Chondrocyte (in vitro differentiated cells): ENCODE measurements around the gene BBS12. TPM values are rescaled to one million over a fixed set of nuclear protein-coding genes. Genes with fewer than 3 reads are reported as not detected.

ENCODE experiments used
- DNase-seq: peaks from one replicate; pipeline ENCODE4 v3.0.0; 2021; ENCODE audit warnings: mixed read lengths, low spot score
- H3K27ac Mint-ChIP-seq: one replicate; pipeline ENCODE4 v1.8.0; 2021; ENCODE audit warnings: mild to moderate bottlenecking, moderate library complexity, mixed read lengths; ENCODE audit not compliant: unreplicated experiment
- H3K27me3 Mint-ChIP-seq: 2 replicates; pipeline ENCODE4 v1.8.0; 2021; ENCODE audit warnings: low read depth, mixed read lengths
- H3K36me3 Mint-ChIP-seq: 2 replicates; pipeline ENCODE4 v1.8.0; 2021; ENCODE audit warnings: low read depth, mixed read lengths
- H3K4me1 Mint-ChIP-seq: 2 replicates; pipeline ENCODE4 v1.8.0; 2021; ENCODE audit warnings: low read depth, mild to moderate bottlenecking, mixed read lengths
- H3K4me3 Mint-ChIP-seq: one replicate; pipeline ENCODE4 v1.8.0; 2021; ENCODE audit warnings: mild to moderate bottlenecking, moderate library complexity, mixed read lengths; ENCODE audit not compliant: unreplicated experiment
- H3K9me3 Mint-ChIP-seq: 2 replicates; pipeline ENCODE4 v1.8.0; 2021; ENCODE audit warnings: low read depth, mixed read lengths
- total RNA-seq: library from RNA; stranded (reverse); gene quantifications from 3 replicates; pipeline ENCODE4 v1.2.1, GENCODE V29; 2021
- TF ChIP-seq, protein P1 (sequence below): fragments of 200-600 bp; sonication (generic); IDR thresholded peaks from 2 replicates; pipeline ENCODE4 v1.5.0; 2021; ENCODE audit warnings: antibody characterized with exemption, mild to moderate bottlenecking, moderate library complexity

The BBS12 gene
- total RNA-seq, 1 donor from 2014 or later, result 3.3 TPM

GRCh38 chr4:122728856-122729255, 3.6 kb upstream of the BBS12 start:
- Mint-ChIP-seq H3K4me3 (no peak overlapping the region), H3K36me3 (no peaks in the 10 kb centered on the region), H3K9me3 (no peaks in the 10 kb centered on the region), H3K4me1 (peaks cover 15% of the 10 kb centered on the region), H3K27me3 (no peaks in the 10 kb centered on the region), H3K27ac (no peak overlapping the region)
- DNase-seq, result no peak
- TF ChIP-seq, protein P1, sequence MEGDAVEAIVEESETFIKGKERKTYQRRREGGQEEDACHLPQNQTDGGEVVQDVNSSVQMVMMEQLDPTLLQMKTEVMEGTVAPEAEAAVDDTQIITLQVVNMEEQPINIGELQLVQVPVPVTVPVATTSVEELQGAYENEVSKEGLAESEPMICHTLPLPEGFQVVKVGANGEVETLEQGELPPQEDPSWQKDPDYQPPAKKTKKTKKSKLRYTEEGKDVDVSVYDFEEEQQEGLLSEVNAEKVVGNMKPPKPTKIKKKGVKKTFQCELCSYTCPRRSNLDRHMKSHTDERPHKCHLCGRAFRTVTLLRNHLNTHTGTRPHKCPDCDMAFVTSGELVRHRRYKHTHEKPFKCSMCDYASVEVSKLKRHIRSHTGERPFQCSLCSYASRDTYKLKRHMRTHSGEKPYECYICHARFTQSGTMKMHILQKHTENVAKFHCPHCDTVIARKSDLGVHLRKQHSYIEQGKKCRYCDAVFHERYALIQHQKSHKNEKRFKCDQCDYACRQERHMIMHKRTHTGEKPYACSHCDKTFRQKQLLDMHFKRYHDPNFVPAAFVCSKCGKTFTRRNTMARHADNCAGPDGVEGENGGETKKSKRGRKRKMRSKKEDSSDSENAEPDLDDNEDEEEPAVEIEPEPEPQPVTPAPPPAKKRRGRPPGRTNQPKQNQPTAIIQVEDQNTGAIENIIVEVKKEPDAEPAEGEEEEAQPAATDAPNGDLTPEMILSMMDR, result no peak

- Mint-ChIP-seq H3K27me3 (no peaks in the 10 kb centered on the region), H3K36me3 (no peaks in the 10 kb centered on the region), H3K27ac (peak overlapping the region; percentile 90), H3K9me3 (no peaks in the 10 kb centered on the region), H3K4me1 (peaks cover 15% of the 10 kb centered on the region), H3K4me3 (peak overlapping the region; percentile 96)
- DNase-seq, result no peak
- TF ChIP-seq, protein P1, result no peak
These were observed 828 bp upstream of the BBS12 start for GRCh38 chr4:122731676-122732075.

DNA sequence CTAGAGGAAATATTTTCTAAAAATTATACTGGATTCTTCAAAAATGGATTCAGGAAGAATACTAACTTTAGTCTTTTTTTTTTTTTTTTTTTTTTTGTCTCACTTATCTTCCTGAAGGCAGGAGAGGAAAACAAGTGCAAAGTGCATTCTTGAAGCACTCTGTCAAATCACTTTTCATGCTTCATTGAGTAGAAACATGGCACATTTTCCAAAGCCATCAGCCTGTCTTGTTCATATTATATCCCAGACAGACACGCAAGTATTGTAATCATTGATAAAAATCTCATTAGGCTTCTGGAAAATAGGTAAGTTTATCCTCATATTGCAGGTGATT, 1.2 kb downstream of the BBS12 start:
- peak overlapping the region; percentile 98 for H3K27ac Mint-ChIP-seq
- peaks cover 3% of the 10 kb centered on the region for H3K9me3 Mint-ChIP-seq
- TF ChIP-seq, protein P1, result no peak
- peaks cover 2% of the 10 kb centered on the region for H3K36me3 Mint-ChIP-seq
- peaks cover 16% of the 10 kb centered on the region for H3K4me1 Mint-ChIP-seq
- no peak for DNase-seq
- no peaks in the 10 kb centered on the region for H3K27me3 Mint-ChIP-seq
- peak overlapping the region; percentile 96 for H3K4me3 Mint-ChIP-seq

DNA sequence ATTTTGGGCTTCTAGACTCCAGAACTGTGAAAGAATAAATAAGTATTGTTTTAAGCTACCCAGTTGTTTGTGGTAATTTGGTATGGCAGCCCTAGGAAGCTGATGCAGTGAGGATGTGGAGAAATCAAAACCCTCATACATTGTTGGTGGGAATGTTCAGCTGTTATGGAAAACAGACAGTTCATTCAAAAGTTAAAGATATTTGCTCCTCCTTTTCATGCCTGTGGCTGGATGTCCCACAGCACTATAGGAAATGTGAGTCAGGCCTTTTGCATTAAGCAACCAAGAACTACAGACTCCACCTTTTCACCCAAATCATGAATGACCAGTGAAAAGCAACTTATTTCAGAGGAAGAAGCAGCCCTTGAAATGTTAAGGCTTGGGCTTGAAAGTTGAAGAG, 6.7 kb downstream of the BBS12 start:
- peaks cover 6% of the 10 kb centered on the region for H3K36me3 Mint-ChIP-seq

GRCh38 chr4:122742933-122743829, 10.7 kb downstream of the BBS12 start:
- H3K27me3 Mint-ChIP-seq, result no peaks in the 10 kb centered on the region
- H3K4me3 Mint-ChIP-seq, result no peak overlapping the region
- peaks cover 4% of the 10 kb centered on the region for H3K36me3 Mint-ChIP-seq
- TF ChIP-seq, protein P1, result no peak
- no peaks in the 10 kb centered on the region for H3K9me3 Mint-ChIP-seq
- H3K27ac Mint-ChIP-seq, result no peak overlapping the region
- peaks cover 17% of the 10 kb centered on the region for H3K4me1 Mint-ChIP-seq
- no peak for DNase-seq

More for the DNA sequence above, 6.7 kb downstream of the BBS12 start:
- Mint-ChIP-seq H3K9me3 (peaks cover 3% of the 10 kb centered on the region), H3K4me3 (no peak overlapping the region), H3K27me3 (no peaks in the 10 kb centered on the region), H3K27ac (peak overlapping the region; percentile 19), H3K4me1 (peaks cover 9% of the 10 kb centered on the region)
- TF ChIP-seq, protein P1, result no peak
- DNase-seq, result no peak
